DMS153 (cell line): ENCODE results near the gene ACYP2.
"Not testable (repeated sequence)": the region's sequence is repeated elsewhere in the genome, so short reads cannot be mapped to it uniquely, and the experiment has no call there.

Source experiments
- DNase-seq: peaks from one replicate; lab custom pipeline; 2025; lab: John Stamatoyannopoulos, UW

The ACYP2 gene

DNA sequence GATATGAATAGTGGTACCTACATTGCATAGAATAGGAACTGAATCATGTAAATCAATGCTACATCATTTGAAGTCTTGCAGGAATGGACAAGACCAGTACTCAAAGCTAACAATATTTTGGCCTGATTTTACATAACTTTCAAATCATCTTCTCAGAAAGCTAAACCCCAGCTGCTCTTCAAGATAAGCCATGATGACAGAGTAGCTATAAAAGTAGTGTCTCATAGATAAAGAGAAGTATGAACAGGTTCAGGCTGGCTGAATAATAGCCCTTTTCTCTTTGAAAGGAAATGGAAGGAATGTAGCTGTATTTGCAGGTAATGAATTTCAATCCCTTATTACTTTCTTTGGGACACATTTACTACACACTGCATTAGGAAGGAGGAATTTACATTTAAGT lies 112.4 kb downstream of the ACYP2 start:
- DNase-seq = no peak

DNA sequence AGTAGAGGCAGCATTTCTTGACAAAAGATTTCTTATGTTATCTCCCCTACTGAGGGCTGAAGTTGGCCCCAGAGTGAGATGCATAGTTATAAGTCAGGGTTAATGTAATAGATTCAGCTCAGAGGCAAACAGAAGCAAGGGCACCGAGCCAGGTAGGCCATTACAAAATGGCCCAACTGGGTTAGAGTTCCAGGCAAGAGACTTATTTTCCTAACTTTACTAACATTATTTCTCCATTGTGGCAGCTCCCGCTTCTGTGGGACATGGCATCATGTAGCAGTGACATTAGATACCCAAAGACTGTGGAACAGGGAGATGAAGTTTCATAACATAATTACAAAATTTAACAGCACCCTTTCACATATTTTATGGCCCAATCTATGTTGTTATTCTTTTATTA lies 113.5 kb downstream of the ACYP2 start:
- no peak for DNase-seq

DNA sequence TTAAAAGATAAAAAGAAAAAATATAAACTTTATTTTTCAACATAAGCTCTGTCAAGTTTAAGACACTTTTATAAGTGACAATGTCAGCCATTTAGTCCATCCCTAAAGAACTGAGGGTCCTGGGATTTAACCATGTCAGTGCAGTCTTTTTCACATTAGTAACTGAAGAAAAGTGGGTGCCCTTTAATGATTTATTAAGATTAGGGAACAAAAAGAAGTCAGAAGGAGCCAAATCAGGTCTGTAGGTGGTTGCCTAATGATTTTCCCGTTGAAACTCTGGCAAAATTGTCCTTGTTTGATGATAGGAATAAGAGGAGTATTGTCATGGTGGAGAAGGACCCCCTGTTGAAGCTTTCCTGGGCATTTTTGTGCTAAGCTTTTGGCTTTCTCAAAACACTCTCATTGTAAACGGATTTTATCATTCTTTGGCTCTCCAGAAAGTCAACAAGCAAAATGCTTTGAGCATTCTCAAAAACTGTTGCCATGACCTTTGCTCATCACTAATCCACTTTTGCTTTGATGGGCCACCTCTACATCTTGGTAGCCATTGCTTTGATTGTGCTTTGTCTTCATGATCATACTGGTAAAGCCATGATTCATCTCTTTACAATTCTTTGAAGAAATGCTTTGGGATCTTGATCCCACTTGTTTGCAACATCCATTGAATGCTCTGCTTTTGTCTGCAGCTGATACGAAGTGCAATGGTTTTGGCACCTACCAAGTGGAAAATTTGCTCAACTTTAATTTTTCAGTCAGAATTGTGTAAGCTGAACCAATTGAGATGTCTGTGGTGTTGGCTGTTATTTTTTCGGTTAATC lies 118.6 kb downstream of the ACYP2 start:
- no peak for DNase-seq

DNA sequence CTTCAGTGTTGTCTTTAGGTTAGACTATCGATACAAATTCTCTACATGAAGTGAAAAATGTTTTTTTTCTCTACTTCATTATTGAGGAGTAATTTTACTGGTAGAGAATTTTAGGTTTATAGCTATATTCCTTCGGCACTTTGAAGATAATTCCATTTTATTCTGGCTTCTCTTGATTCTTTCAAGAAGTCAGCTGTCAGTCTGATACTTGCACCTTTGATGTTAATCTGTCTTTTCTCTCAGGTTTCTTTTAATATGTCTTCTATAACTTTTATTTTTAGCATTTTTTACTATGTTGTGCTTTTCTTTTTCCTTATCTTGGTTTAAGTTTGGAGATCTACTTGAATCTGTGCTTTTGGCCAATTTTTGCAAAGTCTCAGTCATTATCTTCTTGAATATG lies 122.0 kb downstream of the ACYP2 start:
- DNase-seq = no peak

DNA sequence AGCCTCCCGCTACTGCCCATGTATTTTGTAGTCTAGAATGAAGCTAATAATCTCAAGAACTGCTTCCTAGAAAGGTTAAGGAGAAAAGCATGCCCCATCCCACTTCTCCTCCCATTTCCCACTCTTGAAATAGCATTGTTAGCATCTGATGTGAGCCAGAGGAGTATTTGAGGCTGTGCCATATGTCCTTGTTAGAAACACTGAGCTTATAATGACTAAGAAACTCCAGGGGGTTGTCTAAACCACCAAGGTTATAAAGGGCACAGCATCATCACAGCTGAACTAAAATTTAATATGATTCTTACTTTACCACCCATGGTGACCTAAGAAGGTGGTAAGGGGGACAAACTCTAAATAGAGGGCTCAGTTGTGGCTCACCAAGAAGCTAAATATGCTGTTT lies 124.0 kb downstream of the ACYP2 start:
- no peak for DNase-seq

DNA sequence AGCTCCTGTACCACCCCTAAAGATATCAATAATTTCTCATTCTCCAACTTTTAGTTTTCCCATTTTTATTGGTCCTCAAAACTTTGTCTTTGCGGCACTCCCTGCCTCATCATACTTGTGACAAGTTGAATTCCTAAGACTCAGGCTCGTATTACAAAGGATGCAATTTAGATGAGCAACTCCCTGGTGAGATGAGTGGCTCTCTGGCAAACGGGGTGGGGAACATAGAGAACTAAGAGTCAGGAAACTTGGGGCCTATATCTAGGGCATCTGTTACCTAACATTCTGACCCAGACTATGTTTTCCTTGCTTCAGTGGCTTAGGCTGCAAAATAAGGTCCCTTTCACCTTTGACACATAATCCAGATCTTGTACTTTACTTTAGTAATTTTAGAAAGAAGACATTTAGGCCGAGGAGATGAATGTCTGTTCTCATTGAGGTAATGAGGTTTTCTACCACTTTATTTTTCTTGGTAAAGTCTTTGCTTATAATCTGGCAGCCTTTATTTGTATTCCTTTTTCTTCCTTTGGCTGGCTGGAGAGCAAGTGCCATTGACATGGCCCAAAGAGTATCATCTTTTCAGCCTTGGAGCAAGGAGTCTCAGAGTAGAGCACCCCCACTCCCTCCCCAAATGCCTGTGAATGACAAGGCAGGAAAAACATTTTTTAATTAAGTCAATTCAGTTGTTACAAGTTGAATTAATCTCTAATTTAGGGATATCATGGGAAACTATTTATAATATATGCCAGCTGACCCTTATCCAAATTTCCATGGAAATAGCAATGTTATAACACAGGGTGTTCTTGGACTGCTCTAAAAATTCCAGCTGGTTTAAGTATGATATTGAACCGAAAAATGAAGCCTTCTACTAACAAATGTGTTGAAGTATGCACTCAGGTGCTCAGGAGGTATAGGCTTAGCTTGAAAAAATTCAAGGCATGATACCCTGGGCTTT lies 125.4 kb downstream of the ACYP2 start:
- no peak for DNase-seq

DNA sequence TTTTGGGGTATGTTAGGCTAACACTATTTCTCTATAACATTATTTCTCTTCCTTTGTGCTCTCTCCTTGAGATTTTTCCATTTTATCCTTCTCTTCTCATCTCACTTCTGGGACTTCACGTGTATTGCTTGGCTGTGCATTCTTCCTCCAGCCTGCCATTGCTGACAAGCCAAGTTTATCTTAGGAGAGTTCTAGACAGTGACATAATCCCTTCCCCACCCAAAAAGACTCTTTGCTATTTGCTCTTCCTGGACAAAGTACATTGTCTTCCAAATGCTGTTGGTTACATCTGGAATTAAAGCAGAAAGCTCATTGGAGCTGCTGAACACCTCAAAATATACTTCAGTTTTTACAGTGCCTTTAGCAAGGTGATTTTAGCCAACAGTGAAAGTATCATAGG lies 131.7 kb downstream of the ACYP2 start:
- DNase-seq = no peak

DNA sequence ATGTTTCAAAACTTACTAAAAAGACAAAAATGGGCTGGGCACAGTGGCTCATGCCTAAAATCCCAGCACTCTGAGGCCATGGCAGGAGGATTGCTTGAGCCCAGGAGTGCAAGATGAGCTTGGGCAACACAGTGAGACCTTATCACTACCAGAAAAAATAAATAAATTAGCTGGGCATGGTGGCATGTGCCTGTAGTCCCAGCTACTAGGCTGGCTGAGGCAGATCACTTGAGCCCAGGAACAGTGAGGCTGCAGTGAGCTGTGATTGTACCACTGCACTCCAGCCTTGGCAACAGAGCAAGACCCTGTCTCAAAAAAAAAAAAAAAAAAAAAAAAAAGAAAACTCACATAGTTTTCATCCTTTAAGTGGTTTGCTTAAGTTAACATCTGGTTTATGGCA lies 134.2 kb downstream of the ACYP2 start:
- no peak for DNase-seq

DNA sequence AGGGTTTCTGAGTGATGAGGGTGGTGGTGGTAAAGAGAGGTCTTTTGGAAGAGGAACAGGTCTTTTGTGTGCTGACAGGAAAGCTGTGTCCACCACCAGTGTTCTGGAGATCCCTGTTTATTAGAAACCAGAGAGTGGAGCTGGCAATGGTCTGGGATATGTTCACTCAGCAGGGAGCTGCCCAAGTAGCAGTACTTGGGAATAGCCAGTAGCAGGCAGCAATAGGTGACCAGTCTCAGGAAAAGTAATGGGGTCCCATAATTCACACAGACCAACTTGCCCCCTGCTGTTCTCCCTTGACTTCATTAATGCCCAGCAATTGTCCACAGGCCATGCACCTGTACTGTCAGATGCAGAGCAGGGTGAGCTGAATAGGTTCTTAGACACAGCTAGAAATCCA lies 138.8 kb downstream of the ACYP2 start:
- DNase-seq = no peak

DNA sequence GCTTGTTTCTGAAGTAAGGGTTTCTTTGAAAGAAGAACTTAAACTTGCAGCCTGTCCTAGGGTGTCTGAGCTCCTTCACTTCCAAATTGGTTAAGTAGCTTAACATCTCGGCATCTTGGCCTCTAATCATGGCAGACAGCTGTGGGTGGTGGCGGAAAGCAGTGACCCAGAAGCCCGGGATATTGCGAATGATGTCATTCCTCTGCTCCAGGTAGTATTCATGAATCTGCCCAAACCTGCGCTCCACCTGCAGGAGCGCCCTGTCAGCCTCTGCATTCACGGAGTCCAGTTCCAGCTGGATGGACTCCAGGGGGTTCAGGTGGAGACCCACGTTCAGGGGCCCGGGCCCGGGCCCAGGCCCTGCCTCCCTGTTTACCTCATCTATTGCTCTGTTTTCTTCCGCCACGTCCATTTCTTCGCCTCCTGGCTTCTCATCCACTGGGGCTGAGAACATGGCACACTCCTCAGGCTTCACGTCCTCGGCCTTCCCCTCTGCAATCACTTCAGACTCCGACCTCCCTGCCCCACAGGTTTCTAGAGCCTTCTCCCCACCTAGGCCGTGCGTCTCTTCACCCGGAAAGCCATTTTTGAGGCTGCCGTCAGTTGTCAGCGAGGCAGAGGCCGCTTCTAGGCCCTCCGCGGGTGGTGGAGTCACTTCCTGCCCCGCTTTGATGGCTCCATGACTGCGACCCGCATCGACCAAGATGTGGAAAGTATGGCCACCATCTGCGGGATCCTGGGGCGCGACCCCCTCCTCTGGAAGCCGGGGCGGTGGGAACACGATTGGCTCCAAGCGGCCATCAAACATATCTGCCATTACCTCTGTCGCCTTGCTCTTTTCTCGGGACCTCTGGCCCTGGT lies 140.0 kb downstream of the ACYP2 start:
- DNase-seq = no peak

DNA sequence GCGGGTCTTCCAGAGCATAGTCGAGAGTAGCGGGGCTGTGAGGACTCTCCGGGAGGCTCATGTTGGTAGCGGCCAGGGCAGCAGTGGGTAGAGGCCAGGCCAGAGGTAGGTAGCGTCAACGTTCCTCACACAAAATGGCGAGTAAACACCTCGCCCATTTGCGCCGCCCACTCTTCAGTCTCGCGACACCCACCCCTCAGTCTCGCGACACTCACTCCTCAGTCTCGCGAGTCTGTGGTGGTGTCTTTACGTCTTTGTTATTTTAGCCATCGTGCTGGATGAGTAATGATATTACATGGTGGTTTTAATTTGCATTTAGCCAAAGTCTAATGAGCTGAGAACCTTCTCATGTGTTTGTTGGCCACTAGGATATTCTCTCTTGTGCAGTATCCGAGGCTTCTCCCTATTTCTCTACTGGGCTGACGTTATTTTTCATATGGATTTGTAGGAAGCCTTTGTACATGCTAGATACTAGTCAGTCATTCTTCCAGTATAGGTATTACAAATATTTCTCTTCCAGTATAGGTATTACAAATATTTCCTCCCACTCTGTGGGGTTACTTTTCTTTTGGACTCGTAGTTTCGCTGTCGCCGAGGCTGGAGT lies 140.8 kb downstream of the ACYP2 start, which contains the start of gene TSPYL6:
Gene TSPYL6, minus strand, starts transcription at position 139 of the 604 bp plus-strand sequence. Its CDS starts 78 bp downstream, at position 61.
- DNase-seq = no peak

DNA sequence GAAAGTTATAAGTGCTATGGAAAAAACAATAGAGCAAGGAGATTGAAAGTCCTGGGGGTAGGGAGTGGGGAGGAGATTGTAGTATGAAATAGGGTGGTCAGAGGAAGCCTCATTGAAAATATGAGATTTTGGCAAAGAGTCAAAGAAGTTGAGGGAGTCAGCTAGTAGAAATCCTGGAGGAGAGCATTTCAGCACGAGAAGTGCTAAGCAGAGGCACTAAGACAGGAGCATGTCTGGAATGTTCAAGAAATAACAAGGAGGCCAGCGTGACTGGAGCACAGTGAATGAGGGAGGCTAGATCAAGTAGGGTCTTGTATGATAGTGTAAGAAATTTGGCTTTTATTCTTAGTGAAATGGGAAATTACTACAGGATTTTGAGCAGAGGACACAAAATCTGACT lies 142.8 kb downstream of the ACYP2 start:
- no peak for DNase-seq

DNA sequence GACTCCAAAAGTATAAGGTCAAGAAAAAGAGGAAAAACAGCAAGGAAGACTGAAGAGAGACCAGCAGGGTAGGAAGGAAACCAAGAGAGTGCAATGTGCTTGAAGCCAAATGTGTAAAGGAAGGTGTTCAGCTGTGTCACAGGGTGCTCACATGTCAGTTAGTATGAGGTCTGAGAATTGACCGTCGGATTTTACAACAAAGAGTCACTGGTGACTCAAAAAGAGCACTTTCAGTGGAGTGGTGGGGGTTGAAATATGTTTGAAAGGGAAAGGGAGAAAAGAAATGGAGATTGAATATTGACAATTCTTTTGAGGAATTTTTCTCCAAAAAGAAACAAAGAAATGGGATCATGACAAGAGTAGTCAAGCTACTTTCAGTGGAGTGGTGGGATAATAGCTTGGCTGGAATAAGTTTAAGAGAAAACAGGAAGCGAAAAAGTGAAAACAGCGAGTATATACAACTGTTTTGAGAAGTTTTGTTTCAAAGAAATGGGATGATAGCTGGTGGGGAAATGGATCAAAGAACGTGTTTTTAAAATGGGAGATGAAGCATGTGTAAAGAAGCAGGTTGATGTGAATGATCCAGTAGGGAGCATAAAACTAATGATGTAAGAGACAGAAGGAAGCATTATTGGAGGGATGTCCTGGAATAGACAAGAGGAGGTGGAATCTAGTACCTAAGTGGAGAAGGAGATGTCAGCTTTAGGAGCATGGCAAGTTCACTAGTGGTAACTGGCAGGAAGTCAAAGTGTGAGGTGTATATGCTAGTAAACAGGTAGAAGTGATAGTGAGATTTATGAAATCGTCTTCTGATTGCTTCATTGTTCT lies 144.2 kb downstream of the ACYP2 start:
- DNase-seq = no peak

DNA sequence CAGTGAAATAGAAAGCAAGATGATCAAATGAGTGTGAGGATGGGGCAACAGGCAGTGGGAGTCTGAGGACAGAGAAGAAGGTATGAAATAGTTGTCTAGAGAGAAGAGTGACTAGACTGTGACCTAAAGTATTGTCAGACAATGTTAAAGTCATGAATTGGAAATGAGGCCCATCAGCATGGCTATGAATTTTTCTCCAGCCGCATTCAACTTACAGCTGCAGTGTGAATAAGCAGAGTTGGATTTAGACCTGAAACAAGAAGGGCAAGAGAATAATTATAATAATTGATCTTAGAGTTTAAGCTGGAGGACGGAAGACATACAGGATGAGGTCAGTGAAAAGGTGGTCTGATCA lies 144.8 kb downstream of the ACYP2 start:
- no peak for DNase-seq

DNA sequence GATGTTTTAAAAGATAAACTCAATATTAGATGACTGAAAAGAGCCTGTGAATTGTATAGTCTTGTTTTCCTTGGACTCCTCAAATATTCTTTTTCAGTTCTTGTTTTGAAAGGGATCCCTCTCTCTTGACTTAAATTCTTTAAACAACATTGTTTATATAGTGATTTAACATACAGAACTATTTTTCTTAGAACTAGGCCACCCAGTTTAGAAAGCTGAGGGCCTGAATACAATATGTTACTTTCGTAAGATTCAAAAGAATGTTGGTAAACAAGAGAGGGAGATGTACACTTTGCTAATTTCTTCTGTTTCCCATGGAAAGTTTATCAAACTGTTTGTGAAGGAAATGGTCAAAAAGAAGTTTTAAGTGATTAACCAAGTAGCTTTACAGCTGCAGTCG lies 146.1 kb downstream of the ACYP2 start:
- no peak for DNase-seq

DNA sequence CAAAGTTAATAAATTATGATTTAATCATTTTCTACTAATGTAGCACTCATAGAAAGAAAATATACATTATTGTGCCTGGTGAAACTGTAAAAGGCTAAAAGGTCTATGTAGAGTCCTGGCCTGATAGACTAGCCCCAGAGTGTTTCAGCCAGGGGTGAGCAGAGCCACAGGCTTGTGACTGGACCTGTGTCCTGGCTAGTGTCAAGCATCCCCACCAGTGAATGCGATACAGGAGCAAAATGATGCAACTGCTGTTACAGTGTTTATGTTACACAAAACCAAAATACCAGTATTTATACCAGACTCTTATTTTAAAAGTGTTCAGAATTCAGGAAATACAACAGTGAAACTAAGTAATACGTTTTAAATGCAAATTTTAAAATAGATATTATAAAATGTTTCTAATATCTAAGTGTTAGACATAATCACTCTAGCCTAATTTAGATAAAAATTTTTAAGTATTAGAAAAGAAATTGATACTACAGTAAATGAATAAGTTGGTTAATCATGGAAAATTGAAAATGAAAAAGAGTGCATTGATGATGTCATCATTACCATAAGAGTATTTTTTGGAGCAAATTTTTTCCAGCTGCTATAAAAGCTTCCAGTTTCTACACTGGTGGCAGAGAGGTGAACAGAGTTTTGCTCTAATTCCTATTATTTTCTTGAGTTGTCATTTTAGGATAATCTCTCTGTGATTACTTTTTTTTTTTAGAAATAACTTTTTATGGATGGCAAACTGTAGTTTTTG lies 146.8 kb downstream of the ACYP2 start:
- no peak for DNase-seq

DNA sequence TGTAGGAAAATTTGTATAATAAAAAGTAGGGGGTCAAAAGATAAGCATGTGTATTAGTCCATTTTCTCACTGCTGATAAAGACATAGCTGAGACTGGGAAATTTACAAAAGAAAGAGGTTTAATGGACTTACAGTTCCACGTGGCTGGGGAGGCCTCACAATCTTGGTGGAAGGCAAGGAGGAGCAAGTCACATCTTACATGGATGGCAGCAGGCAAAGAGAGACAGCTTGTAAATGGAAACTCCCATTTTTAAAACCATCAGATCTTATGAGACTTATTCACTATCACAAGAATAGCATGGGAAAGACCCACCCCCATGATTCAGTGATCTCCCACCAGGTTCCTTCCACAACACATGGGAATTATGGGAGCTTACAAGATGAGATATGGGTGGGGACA lies 149.7 kb downstream of the ACYP2 start:
- DNase-seq = not testable (repeated sequence)

DNA sequence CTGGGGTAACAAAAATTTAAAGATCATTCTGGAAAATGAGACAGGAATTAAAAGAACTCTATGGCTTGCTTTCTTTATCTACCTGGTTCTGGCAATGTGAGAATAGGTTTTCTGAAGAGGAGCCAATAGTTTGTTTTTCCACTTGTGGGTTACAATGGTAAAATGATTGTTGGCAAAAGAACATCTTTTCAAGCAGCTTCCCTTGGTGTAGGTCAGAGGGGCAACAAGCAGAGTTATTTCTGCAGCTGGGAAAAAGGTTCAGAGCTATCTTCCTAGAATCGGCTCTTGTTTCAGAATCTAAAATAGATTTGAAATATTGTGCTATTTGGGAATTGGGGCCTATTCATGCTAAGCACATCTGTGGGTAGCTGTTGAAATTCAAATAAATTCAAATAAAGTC lies 152.2 kb downstream of the ACYP2 start:
- no peak for DNase-seq

DNA sequence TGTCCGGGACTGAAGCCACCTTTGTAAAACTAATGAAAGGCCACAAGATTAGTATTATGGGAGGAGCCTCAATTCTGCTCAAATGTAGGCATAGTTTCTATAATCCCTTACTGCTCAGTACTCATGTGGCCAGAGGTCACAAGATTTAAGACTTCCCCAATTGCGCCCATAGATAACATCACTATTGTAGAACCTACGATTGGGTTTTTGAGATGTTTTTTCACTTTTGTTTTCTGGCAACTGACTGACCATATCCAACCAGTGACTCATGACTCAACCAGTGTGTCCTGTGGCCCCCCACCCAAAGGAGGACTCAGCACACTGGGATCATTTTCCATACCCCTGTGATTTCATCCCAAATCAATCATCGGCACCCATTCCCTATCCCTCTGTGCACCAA lies 155.8 kb downstream of the ACYP2 start:
- no peak for DNase-seq
